Germinal center (tissue), 1 donor: ENCODE measurements around the gene TPM4.
"Not testable (repeated sequence)": the region's sequence is repeated elsewhere in the genome, so short reads cannot be mapped to it uniquely, and the experiment has no call there.

Experiments used
- DNase-seq: peaks from one replicate; pipeline ENCODE4 v3.0.0; 2012; ENCODE audit warnings: mixed read lengths, low spot score

The TPM4 gene

GRCh38 chr19:16073988-16074387 lies 2.3 kb upstream of the TPM4 start:
- DNase-seq = no peak

GRCh38 chr19:16074488-16075365 lies 1.6 kb upstream of the TPM4 start:
- no peak for DNase-seq

- DNase-seq = no peak
These were observed 703 bp upstream of the TPM4 start for GRCh38 chr19:16075430-16076153.

- peak; percentile 46 for DNase-seq
These were observed 790 bp downstream of the TPM4 start for GRCh38 chr19:16076958-16077611.

- DNase-seq = peak; percentile 35
These were observed 1.9 kb downstream of the TPM4 start for GRCh38 chr19:16077984-16078758.

GRCh38 chr19:16078759-16079707 lies 2.7 kb downstream of the TPM4 start:
- DNase-seq = peak; percentile 77

GRCh38 chr19:16084067-16084685 lies 7.9 kb downstream of the TPM4 start:
- no peak for DNase-seq

GRCh38 chr19:16085115-16085514 lies 8.8 kb downstream of the TPM4 start:
- no peak for DNase-seq

- DNase-seq = not testable (repeated sequence)
These were observed 11.1 kb downstream of the TPM4 start for GRCh38 chr19:16087404-16087803.

GRCh38 chr19:16087940-16088339 lies 11.6 kb downstream of the TPM4 start:
- DNase-seq = no peak

- no peak for DNase-seq
These were observed 12.2 kb downstream of the TPM4 start for GRCh38 chr19:16088351-16089009.

GRCh38 chr19:16089010-16089846 lies 12.9 kb downstream of the TPM4 start:
- no peak for DNase-seq

GRCh38 chr19:16091546-16092475 lies 15.5 kb downstream of the TPM4 start:
- DNase-seq = no peak

GRCh38 chr19:16094360-16095070 lies 18.2 kb downstream of the TPM4 start:
- no peak for DNase-seq

- DNase-seq = no peak
These were observed 18.8 kb downstream of the TPM4 start for GRCh38 chr19:16095071-16095571.

- DNase-seq = no peak
These were observed 20.1 kb downstream of the TPM4 start for GRCh38 chr19:16096280-16096855.

GRCh38 chr19:16098416-16098768 lies 22.1 kb downstream of the TPM4 start:
- DNase-seq = no peak
